GM23248 (cell line): Measurements from ENCODE around the gene SUFU.

Experiments
- EZH2 ChIP-seq: fragments of 200-600 bp; sonication (generic); IDR thresholded peaks from 2 replicates; pipeline ENCODE4 v1.6.1; 2018; ENCODE audit warnings: antibody characterized with exemption, mild to moderate bottlenecking; ENCODE audit not compliant: insufficient read depth, poor library complexity, severe bottlenecking
- EZH2phosphoT487 ChIP-seq: fragments of 200-600 bp; sonication (generic); IDR thresholded peaks from 2 replicates; pipeline ENCODE4 v1.6.1; 2018; ENCODE audit warnings: antibody characterized with exemption, moderate library complexity, mild to moderate bottlenecking, low read depth; ENCODE audit not compliant: insufficient read depth

DNA sequence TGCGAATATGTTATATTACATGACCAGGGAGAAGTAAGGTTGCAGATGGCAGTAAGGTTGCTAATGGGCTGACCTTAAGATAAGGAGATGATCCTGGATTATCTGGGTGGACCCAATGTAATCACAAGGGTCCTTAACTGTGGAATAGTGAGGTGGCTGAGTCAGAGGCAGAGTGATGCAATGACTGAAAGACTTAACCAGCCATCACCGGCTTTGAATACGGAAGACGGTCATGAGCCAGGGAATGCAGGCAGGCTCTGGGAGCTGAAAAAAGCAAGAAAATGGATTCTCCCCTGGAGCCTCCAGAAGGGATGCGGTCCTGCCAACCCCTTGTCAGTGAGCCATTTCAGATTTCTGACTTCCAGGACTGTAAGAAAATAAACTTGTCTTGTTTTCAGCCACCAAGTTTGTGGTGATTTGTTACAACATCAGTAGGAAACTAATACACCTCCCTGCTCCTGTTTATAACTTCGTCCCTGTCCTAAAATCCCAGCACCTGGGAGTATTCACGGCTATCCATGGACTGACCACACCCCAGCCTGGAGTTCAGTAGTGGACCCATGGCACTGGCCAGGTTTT is 47.8 kb upstream of the SUFU start:
- no peak for TF ChIP-seq EZH2
- no peak for TF ChIP-seq EZH2phosphoT487
